NB4 (cell line): Measurements from ENCODE around the gene KCNIP4.

Experiments
- DNase-seq: peaks from one replicate; pipeline ENCODE4 v3.0.0; 2010; ENCODE audit warnings: low read depth
- H3K4me3 ChIP-seq: one replicate; pipeline ENCODE4 v1.5.1; 2011; ENCODE audit warnings: mild to moderate bottlenecking, low read depth, low read length, moderate library complexity
- CTCF ChIP-seq: IDR thresholded peaks from one replicate; pipeline ENCODE4 v1.5.1; 2012; ENCODE audit warnings: low read depth, low read length
- MAX ChIP-seq: IDR thresholded peaks from 2 replicates; pipeline ENCODE4 v1.6.1; 2011; ENCODE audit warnings: low read depth, low read length
- MYC ChIP-seq: IDR thresholded peaks from 2 replicates; pipeline ENCODE4 v1.6.1; 2011; ENCODE audit warnings: low read depth, low read length
- POLR2A ChIP-seq: IDR thresholded peaks from 2 replicates; pipeline ENCODE4 v1.6.1; 2011; ENCODE audit warnings: mild to moderate bottlenecking; ENCODE audit not compliant: insufficient read length; ENCODE audit errors: extremely low read depth

KCNIP4 gene

GRCh38 chr4:21522296-21522695, 426.3 kb downstream of the KCNIP4 start:
- H3K4me3 ChIP-seq = no peak overlapping the region
- TF ChIP-seq MYC (no peak), MAX (no peak), CTCF (no peak), POLR2A (no peak)
- DNase-seq = no peak

GRCh38 chr4:21517126-21517859, 431.3 kb downstream of the KCNIP4 start:
- TF ChIP-seq POLR2A = no peak
- TF ChIP-seq CTCF = no peak
- TF ChIP-seq MAX = no peak
- TF ChIP-seq MYC = no peak
- H3K4me3 ChIP-seq = no peak overlapping the region
- DNase-seq = no peak

- no peak for TF ChIP-seq CTCF
- TF ChIP-seq MAX = no peak
- TF ChIP-seq MYC = no peak
- TF ChIP-seq POLR2A = no peak
Observed at GRCh38 chr4:21514022-21514694, 434.4 kb downstream of the KCNIP4 start.

GRCh38 chr4:21512353-21512752, 436.2 kb downstream of the KCNIP4 start:
- H3K4me3 ChIP-seq = no peak overlapping the region
- DNase-seq = peak; percentile 52
- no peak for TF ChIP-seq MAX
- no peak for TF ChIP-seq CTCF
- no peak for TF ChIP-seq POLR2A
- TF ChIP-seq MYC = no peak

More at GRCh38 chr4:21514022-21514694, 434.4 kb downstream of the KCNIP4 start:
- H3K4me3 ChIP-seq = no peak overlapping the region
- no peak for DNase-seq

- no peak for TF ChIP-seq POLR2A
- TF ChIP-seq CTCF = peak; percentile 25
- no peak for TF ChIP-seq MAX
- TF ChIP-seq MYC = no peak
- peak; percentile 32 for DNase-seq
- H3K4me3 ChIP-seq = no peak overlapping the region
Observed at GRCh38 chr4:21507439-21507838, 441.1 kb downstream of the KCNIP4 start.
